ENCODE results near the gene SENP1. TPM values are rescaled to one million over a fixed set of nuclear protein-coding genes. Genes with fewer than 3 reads are reported as not detected.

The SENP1 gene
- total RNA-seq, 1 experiment from 2014 or later = 27.3 TPM

- no peak for DNase-seq (ENCODE audit: low spot score)
- in situ Hi-C loops (cut with HindIII; ENCODE audit: low sequenced_read_pairs) = no loop called here
Measured at GRCh38 chr12:48024735-48025134, 81.1 kb downstream of the SENP1 start.

- no peak for DNase-seq (ENCODE audit: low spot score)
- in situ Hi-C loops (cut with HindIII; ENCODE audit: low sequenced_read_pairs) = no loop called here
Measured at GRCh38 chr12:48023386-48023785, 82.5 kb downstream of the SENP1 start.

GRCh38 chr12:48022676-48023385 lies 83.0 kb downstream of the SENP1 start:
- no peak for DNase-seq (ENCODE audit: low spot score)
- in situ Hi-C loops (cut with HindIII; ENCODE audit: low sequenced_read_pairs) = no loop called here

- in situ Hi-C loops (cut with HindIII; ENCODE audit: low sequenced_read_pairs) = no loop called here
- no peak for DNase-seq (ENCODE audit: low spot score)
Measured at GRCh38 chr12:48022180-48022521, 83.7 kb downstream of the SENP1 start.

- in situ Hi-C loops (cut with HindIII; ENCODE audit: low sequenced_read_pairs) = no loop called here
Measured at GRCh38 chr12:48021485-48022179, 84.2 kb downstream of the SENP1 start.

GRCh38 chr12:48019639-48020265 lies 86.1 kb downstream of the SENP1 start:
- no peak for DNase-seq (ENCODE audit: low spot score)
- in situ Hi-C loops (cut with HindIII; ENCODE audit: low sequenced_read_pairs) = no loop called here

More at GRCh38 chr12:48021485-48022179, 84.2 kb downstream of the SENP1 start:
- no peak for DNase-seq (ENCODE audit: low spot score)

- in situ Hi-C loops (cut with HindIII; ENCODE audit: low sequenced_read_pairs) = no loop called here
- no peak for DNase-seq (ENCODE audit: low spot score)
Measured at GRCh38 chr12:48018618-48018995, 87.3 kb downstream of the SENP1 start.

- in situ Hi-C loops (cut with HindIII; ENCODE audit: low sequenced_read_pairs) = no loop called here
- no peak for DNase-seq (ENCODE audit: low spot score)
Measured at GRCh38 chr12:48017921-48018617, 87.8 kb downstream of the SENP1 start.

- in situ Hi-C loops (cut with HindIII; ENCODE audit: low sequenced_read_pairs) = no loop called here
- DNase-seq (ENCODE audit: low spot score) = no peak
Measured at GRCh38 chr12:48017496-48017895, 88.4 kb downstream of the SENP1 start.

GRCh38 chr12:48016373-48017020 lies 89.4 kb downstream of the SENP1 start:
- in situ Hi-C loops (cut with HindIII; ENCODE audit: low sequenced_read_pairs) = no loop called here

GRCh38 chr12:48015954-48016353 lies 89.9 kb downstream of the SENP1 start:
- in situ Hi-C loops (cut with HindIII; ENCODE audit: low sequenced_read_pairs) = no loop called here
- no peak for DNase-seq (ENCODE audit: low spot score)

More at GRCh38 chr12:48016373-48017020, 89.4 kb downstream of the SENP1 start:
- no peak for DNase-seq (ENCODE audit: low spot score)

GRCh38 chr12:48015129-48015528 lies 90.8 kb downstream of the SENP1 start:
- no peak for DNase-seq (ENCODE audit: low spot score)
- in situ Hi-C loops (cut with HindIII; ENCODE audit: low sequenced_read_pairs) = no loop called here

GRCh38 chr12:48013287-48013686 lies 92.6 kb downstream of the SENP1 start:
- DNase-seq (ENCODE audit: low spot score) = no peak
- in situ Hi-C loops (cut with HindIII; ENCODE audit: low sequenced_read_pairs) = no loop called here

- in situ Hi-C loops (cut with HindIII; ENCODE audit: low sequenced_read_pairs) = no loop called here
- DNase-seq (ENCODE audit: low spot score) = no peak
Measured at GRCh38 chr12:48012070-48012469, 93.8 kb downstream of the SENP1 start.

GRCh38 chr12:48010366-48010970 lies 95.4 kb downstream of the SENP1 start:
- in situ Hi-C loops (cut with HindIII; ENCODE audit: low sequenced_read_pairs) = no loop called here
- no peak for DNase-seq (ENCODE audit: low spot score)

- no peak for DNase-seq (ENCODE audit: low spot score)
- in situ Hi-C loops (cut with HindIII; ENCODE audit: low sequenced_read_pairs) = no loop called here
Measured at GRCh38 chr12:48009471-48009870, 96.4 kb downstream of the SENP1 start.

- no peak for DNase-seq (ENCODE audit: low spot score)
- in situ Hi-C loops (cut with HindIII; ENCODE audit: low sequenced_read_pairs) = no loop called here
Measured at GRCh38 chr12:48008950-48009349, 96.9 kb downstream of the SENP1 start.

GRCh38 chr12:48008349-48008748 lies 97.5 kb downstream of the SENP1 start:
- no peak for DNase-seq (ENCODE audit: low spot score)
- in situ Hi-C loops (cut with HindIII; ENCODE audit: low sequenced_read_pairs) = no loop called here

GRCh38 chr12:48007206-48007605 lies 98.7 kb downstream of the SENP1 start:
- in situ Hi-C loops (cut with HindIII; ENCODE audit: low sequenced_read_pairs) = no loop called here
- no peak for DNase-seq (ENCODE audit: low spot score)

All from G401 (cell line).